ENCODE results near the gene FCN1.
A peak's percentile ranks its signal among the peaks of the same experiment; 100 is the strongest.
"Not testable (repeated sequence)": the region's sequence is repeated elsewhere in the genome, so short reads cannot be mapped to it uniquely, and the experiment has no call there.

Gene FCN1

GRCh38 chr9:134917431-134918373 lies at the start of gene FCN1:
Gene FCN1 (minus strand): TSS chr9:134917912. CDS start chr9:134917871, 41 bp downstream.
- peak; percentile 72 for DNase-seq

GRCh38 chr9:134966697-134967546 lies 49.2 kb upstream of the FCN1 start:
- no peak for DNase-seq

GRCh38 chr9:134966270-134966669 lies 48.6 kb upstream of the FCN1 start:
- DNase-seq = no peak

GRCh38 chr9:134965851-134966250 lies 48.1 kb upstream of the FCN1 start:
- peak; percentile 10 for DNase-seq

GRCh38 chr9:134965411-134965810 lies 47.7 kb upstream of the FCN1 start:
- DNase-seq = peak; percentile 51

- DNase-seq = no peak
Measured at GRCh38 chr9:134964271-134965055, 46.8 kb upstream of the FCN1 start.

GRCh38 chr9:134963546-134963945 lies 45.8 kb upstream of the FCN1 start:
- DNase-seq = no peak

- no peak for DNase-seq
Measured at GRCh38 chr9:134962973-134963364, 45.3 kb upstream of the FCN1 start.

- DNase-seq = no peak
Measured at GRCh38 chr9:134962065-134962972, 44.6 kb upstream of the FCN1 start.

- no peak for DNase-seq
Measured at GRCh38 chr9:134961331-134962064, 43.8 kb upstream of the FCN1 start.

- DNase-seq = no peak
Measured at GRCh38 chr9:134960701-134961181, 43.0 kb upstream of the FCN1 start.

- DNase-seq = no peak
Measured at GRCh38 chr9:134959971-134960310, 42.2 kb upstream of the FCN1 start.

- DNase-seq = no peak
Measured at GRCh38 chr9:134959126-134959970, 41.6 kb upstream of the FCN1 start.

- no peak for DNase-seq
Measured at GRCh38 chr9:134957945-134958227, 40.2 kb upstream of the FCN1 start.

- no peak for DNase-seq
Measured at GRCh38 chr9:134957165-134957944, 39.6 kb upstream of the FCN1 start.

GRCh38 chr9:134956387-134956786 lies 38.7 kb upstream of the FCN1 start:
- not testable (repeated sequence) for DNase-seq

GRCh38 chr9:134955801-134956200 lies 38.1 kb upstream of the FCN1 start:
- no peak for DNase-seq

GRCh38 chr9:134955156-134955555 lies 37.4 kb upstream of the FCN1 start:
- no peak for DNase-seq

GRCh38 chr9:134951994-134952393 lies 34.3 kb upstream of the FCN1 start:
- no peak for DNase-seq
